Stimulated activated CD4-positive, alpha-beta T cell treated with anti-CD3 and anti-CD28 coated beads, TNF-alpha, amount 100 ng/mL, for 1 hour (primary cell): ENCODE results near the gene FAIM2.

Experiments
- DNase-seq, 3 donors: peaks; one replicate each; pipeline ENCODE4 v3.0.0-alpha.2; 2020; ENCODE audit warnings: low read depth in 3 of 3, low spot score in 1 of 3

FAIM2 gene

DNA sequence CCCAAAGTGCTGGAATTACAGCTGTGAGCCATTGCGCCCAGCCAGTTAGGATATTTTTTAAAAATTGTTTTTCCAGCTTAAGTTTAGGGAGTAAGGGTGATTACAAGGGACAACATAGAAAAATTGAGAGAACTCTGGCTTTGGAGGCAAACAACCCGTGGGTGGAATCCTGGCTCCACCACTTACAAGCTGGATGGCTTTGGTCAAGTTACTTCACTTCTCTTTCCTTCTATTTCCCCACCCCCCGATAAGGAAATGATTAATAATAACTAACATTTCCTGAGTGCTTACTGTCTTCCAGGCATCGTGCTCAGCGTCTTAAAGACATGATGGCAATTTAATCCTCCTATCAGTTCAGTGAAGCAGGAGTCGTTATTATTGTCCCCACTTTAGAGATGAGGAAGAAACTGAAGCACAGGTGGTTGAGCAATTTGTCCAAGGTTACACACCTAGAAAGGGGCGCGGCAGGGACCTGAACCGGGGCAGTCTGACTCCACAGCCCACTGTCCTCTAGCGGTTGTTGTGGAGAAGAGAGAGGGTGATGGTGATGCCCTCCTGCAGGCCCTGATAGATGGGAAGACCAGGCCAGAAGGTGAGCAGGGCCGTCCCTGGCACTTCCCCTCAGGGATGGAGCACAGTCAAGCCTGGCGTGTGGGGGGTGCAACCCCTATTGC is 16.7 kb upstream of the FAIM2 start:
- DNase-seq, result no peak

DNA sequence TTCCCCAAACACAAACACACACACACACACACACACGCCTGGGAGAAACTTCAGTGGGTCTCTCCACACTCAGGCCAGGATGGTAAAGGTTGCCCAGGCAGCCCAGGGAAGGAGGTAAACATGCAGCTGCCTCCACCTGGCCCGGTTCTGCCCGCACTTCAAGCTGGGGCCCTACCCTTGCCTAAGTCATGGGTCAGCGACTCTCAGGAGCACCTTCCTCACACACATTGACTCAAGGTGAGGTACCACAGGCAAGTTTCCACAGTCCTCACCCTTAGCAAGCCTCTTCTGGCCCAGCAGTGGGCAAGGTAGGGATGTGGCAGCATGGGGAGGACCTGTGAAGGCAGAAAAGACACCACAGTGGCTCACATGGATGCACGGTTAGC is 14.1 kb upstream of the FAIM2 start:
- no peak for DNase-seq

- no peak for DNase-seq
Measured at GRCh38 chr12:49917166-49917787, 13.6 kb upstream of the FAIM2 start.

- DNase-seq, result no peak
Measured at GRCh38 chr12:49916129-49916919, 12.6 kb upstream of the FAIM2 start.

DNA sequence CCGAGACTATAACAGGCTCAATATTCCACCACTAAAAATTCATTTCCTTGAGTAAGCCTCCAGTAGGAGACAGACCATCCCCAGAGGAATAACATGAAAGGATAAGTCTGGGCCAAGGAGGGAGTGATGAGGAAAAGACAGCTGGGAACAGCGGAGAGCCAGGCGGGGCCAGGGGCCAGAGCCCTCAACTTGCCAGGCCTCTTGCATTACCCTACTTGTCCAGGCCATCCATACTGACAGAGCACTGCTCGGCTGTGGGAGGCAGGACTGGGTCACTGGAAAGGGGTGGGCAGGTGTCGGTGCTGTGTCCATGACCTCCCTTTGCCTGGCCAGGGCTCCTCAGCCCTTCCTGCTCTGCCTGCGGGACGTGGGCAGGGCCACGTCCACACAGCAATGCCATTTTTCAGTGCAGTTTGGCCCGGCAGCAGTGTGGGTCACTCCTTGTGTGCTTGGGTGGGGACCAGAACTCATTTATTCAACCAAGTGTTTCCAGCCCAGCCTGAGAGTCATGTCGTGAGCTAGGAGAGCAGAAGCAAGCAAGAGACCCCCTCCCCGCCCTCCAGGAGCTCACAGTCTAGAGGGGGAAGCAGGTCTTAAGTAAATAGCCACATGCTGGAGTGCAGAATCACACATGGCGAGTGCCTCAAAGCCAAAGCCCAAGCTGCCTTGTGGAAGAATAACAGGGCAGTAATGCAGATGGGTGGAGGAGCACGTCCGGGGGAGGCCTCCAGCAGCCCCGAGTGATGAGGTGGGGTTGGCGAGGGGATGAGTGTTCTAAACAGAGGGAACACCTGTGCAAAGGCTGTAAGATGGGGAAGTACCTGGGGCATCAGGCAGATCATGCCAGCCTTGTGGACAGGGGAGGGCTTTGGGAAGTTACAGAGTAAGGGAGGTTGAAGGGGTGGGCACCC is 8.9 kb upstream of the FAIM2 start:
- DNase-seq, result no peak

GRCh38 chr12:49911213-49911605 is 7.5 kb upstream of the FAIM2 start:
- DNase-seq, result no peak

- no peak for DNase-seq
Measured at GRCh38 chr12:49910331-49911212, 6.9 kb upstream of the FAIM2 start.

DNA sequence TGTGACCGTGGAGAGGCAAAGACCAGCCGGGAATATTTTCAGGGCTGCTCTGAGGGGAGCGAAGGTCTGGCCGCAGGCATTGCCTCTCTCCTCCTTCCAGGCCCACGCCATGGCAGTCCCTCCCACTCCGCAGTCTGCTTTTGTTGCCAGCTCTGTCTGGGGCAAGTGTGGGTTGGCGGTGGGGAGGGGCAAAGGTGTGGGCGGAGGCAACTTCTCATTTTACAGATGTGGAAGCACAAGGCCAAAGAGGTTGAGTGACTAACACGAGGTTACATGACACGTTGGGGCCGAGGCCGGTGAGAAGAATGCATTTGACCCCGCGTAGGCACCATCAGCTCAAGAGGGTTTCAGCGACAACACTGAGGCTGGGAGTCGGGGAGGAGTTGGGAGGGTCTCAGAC is 6.1 kb upstream of the FAIM2 start:
- DNase-seq, result no peak

- DNase-seq, result no peak
Measured at GRCh38 chr12:49909356-49909755, 5.7 kb upstream of the FAIM2 start.

- no peak for DNase-seq
Measured at GRCh38 chr12:49907352-49907751, 3.7 kb upstream of the FAIM2 start.

DNA sequence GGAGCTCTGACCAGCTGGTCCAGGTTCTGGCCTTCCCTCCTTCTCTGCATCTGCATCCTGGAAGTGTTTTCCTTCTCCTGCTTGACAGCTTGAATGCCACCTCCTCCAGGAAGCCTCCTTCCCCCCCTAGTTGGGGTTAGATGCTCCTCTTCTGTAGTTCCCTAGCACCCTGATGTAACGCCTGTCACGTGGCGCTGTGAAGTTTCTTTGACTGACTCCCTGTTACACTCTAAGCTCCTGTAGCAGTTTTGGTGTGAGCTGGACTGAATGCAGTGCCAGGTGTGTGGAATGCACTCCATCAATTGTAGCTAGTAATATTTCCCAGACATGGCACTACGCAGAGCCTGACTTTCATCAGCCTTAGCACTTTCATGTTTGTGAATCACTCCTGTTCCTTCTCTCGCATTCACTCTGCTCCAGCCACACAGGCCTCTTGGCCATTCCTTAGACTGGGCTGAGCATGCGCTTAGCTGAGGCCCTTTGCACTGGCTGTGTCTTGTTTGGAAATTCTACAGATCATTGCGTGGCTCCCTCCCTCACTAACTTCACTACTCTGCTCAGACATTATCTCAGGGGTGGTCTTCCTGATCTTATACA is 2.1 kb upstream of the FAIM2 start:
- DNase-seq, result no peak

DNA sequence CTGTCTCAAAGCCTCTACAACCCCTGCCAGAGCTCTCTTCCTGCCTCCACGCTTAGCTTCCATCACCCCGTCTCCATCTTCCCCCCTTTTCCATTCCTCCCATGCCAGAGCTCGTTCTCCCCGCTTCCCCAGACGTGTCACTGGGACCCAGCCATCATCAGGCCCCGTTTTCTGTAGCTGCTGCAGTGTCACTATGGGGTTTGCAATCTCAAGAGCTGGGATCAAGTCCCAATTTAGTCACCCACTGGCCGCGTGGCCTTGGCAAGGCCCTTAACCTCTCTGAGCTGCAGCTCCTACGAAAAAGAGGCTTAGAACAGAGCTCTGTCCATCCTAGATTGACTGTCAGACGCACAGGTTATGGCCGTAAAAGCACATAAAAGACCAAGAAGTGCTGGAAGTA is 901 bp upstream of the FAIM2 start:
- no peak for DNase-seq

DNA sequence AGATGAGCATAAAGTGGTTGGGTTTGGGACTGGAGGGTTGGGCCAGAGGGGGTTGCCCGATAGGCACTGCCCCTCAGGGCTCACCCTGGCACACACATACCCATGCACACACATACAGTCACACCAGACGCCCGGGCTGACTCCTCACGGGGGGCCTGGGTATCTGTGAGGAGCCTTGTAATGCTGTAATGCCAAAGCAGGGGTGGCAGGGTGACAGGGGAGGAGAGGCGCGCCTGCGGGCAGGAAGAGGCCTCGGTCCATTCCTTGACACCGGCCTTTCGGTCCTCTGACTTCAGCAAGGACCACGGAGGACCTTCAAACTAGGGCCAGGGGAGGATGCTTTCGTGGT is 375 bp downstream of the FAIM2 start:
- DNase-seq, result no peak

DNA sequence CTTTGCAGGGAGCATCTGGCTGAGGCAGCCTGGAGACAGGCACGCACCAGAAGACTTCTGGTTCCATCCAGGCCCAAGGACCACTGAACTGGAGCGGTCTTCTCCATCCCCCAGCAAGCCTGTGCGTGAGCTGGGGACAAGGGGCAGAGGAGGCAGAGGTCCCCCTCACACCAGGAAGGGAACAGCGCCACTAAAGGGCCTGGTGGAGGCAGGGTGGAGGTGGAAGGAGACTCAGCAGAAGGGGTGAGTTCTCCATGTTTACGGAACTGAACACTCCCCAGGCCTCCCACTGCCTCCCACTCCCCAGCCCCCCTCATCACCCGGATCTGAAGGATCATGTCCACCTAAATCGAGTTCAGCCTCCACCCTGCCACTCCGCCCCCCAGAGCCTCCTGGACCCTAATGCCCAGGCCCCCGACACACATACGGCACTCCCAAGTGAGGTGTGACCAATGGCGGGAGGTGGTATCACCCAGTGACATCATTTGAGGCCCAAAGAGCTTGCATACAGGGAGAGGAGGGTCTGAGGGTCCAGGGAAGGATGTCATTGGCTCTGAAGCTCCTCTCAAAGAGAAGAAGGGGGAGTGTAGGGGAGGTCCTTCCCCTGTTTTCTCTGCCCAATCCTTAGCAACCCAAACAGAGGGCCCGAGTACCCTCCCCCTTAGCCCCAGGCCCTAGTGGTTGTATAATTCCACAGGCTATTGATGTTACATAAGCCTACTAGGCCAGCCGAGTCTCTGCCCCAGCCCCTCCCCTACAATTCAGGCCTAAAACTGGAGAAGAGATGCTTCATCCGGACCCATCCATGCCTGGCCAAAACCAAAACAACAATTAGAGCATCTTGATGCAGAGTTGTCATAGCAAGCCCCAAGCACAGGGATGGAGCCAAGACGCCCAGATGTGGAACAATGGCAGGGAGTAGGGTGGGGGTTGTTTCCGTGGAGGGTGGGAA is 1.0 kb downstream of the FAIM2 start:
- DNase-seq, result no peak

- DNase-seq, result no peak
Measured at GRCh38 chr12:49901986-49902385, 1.7 kb downstream of the FAIM2 start.

DNA sequence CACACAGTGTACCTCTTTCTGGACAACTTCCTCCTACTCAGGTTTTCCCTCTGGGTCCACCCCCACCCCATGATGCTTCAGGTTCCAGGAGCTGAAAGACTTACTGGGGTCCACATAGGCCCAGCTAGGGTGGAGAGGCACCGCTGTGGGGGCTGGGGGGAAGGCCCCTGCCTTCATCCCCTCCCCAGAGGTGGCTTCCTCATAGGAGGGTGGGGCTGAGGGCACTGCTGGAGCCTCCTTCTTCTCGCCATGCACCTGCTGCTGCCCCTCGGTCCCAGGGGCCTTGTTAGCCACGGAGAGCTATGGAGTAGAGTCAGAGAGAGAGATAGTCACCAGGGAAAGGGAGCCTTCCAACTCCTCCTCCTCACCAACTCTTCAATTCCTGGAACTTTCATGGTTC is 2.7 kb downstream of the FAIM2 start:
- no peak for DNase-seq

GRCh38 chr12:49900371-49900770 is 3.3 kb downstream of the FAIM2 start:
- DNase-seq, result no peak

DNA sequence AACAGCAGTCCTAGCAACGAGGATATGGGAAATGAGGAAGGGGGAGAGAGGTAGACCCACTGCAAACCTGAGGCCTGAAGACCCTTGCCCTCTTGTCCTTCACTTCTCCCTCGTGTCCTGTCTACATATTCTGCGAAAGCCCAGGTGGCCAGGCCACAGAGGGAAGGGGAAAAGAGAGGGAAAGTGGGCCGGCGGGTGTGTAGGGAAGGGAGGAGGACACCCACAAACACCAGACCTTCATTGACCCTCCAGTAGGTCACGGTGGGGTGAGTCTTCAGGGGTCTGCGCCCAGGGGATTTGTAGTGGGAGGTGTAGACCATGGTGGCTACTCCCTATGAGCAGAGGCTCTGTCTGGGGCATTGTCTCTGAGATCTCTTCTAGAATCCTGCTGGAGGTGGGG is 3.8 kb downstream of the FAIM2 start:
- no peak for DNase-seq

- no peak for DNase-seq
Measured at GRCh38 chr12:49899286-49899843, 4.3 kb downstream of the FAIM2 start.
